Hepatocyte (in vitro differentiated cells): ENCODE measurements around the gene TMEM147. TPM values are rescaled to one million over a fixed set of nuclear protein-coding genes. Genes with fewer than 3 reads are reported as not detected.

ENCODE experiments used
- DNase-seq: peaks from one replicate; pipeline ENCODE4 v3.0.0-alpha.2; 2016; ENCODE audit warnings: low spot score
- H2AFZ ChIP-seq: fragments of 200-600 bp; sonication (generic); 2 replicates; pipeline ENCODE4 v1.6.0; 2016; ENCODE audit warnings: antibody characterized with exemption, mild to moderate bottlenecking
- H3K27ac ChIP-seq: fragments of 200-600 bp; sonication (generic); 2 replicates; pipeline ENCODE4 v1.5.1; 2016; ENCODE audit warnings: mild to moderate bottlenecking
- H3K27me3 ChIP-seq: fragments of 200-600 bp; sonication (generic); 2 replicates; pipeline ENCODE4 v1.6.1; 2016
- H3K36me3 ChIP-seq: fragments of 200-600 bp; sonication (generic); replicated peaks from 2 replicates; pipeline ENCODE4 v1.5.1; 2016; ENCODE audit warnings: low read depth; ENCODE audit not compliant: insufficient read depth
- H3K4me1 ChIP-seq: fragments of 200-600 bp; sonication (generic); 2 replicates; pipeline ENCODE4 v1.5.1; 2016; ENCODE audit warnings: mild to moderate bottlenecking, moderate library complexity; ENCODE audit not compliant: insufficient read depth
- H3K4me2 ChIP-seq: fragments of 200-600 bp; sonication (generic); 2 replicates; pipeline ENCODE4 v1.6.0; 2016
- H3K4me3 ChIP-seq: fragments of 200-600 bp; sonication (generic); 2 replicates; pipeline ENCODE4 v1.5.1; 2016; ENCODE audit warnings: mild to moderate bottlenecking
- H3K79me2 ChIP-seq: fragments of 200-600 bp; sonication (generic); 2 replicates; pipeline ENCODE4 v1.6.0; 2017; ENCODE audit warnings: mild to moderate bottlenecking
- H3K9me2 ChIP-seq: fragments of 200-600 bp; sonication (generic); replicated peaks from 2 replicates; pipeline ENCODE4 v1.6.0; 2017; ENCODE audit warnings: mild to moderate bottlenecking; ENCODE audit not compliant: insufficient read depth
- H3K9me3 ChIP-seq: fragments of 200-600 bp; sonication (generic); 2 replicates; pipeline ENCODE4 v1.5.1; 2016; ENCODE audit warnings: low read depth, mild to moderate bottlenecking
- H4K20me1 ChIP-seq: fragments of 200-600 bp; sonication (generic); 2 replicates; pipeline ENCODE4 v1.6.0; 2016; ENCODE audit warnings: mild to moderate bottlenecking; ENCODE audit not compliant: insufficient read depth, poor library complexity, severe bottlenecking
- EZH2 ChIP-seq: fragments of 200-600 bp; sonication (generic); IDR thresholded peaks from 2 replicates; pipeline ENCODE4 v1.6.1; 2016; ENCODE audit warnings: antibody characterized with exemption, mild to moderate bottlenecking, borderline replicate concordance
- EZH2phosphoT487 ChIP-seq: fragments of 200-600 bp; sonication (generic); IDR thresholded peaks from one replicate; pipeline ENCODE4 v1.6.1; 2018; ENCODE audit warnings: antibody characterized with exemption, mild to moderate bottlenecking, low read depth, moderate library complexity; ENCODE audit not compliant: unreplicated experiment, severe bottlenecking
- WGBS: methylation state at CpG from one replicate; pipeline ENCODE4 v1.1.6; 2016; ENCODE audit warnings: low lambda C conversion rate; ENCODE audit errors: missing lambda C conversion rate; 5-methylcytosine and 5-hydroxymethylcytosine counted together
- polyA plus RNA-seq: library from polyadenylated mRNA; unstranded; fragments of >200 nt; fragmentation: Nextera tagmentation; extraction: Ambion mirVana; gene quantifications from 2 replicates; pipeline ENCODE4 v1.2.1, GENCODE V29; 2016
- total RNA-seq: library from RNA; depleted of rRNA; stranded (reverse); fragments of >200 nt; gene quantifications from 2 replicates; pipeline ENCODE4 v1.2.3, GENCODE V29; 2014
- TF ChIP-seq, protein P1 (sequence below): fragments of 200-600 bp; sonication (generic); IDR thresholded peaks from 2 replicates; pipeline ENCODE4 v1.5.1; 2016; ENCODE audit warnings: antibody characterized with exemption, mild to moderate bottlenecking; ENCODE audit not compliant: poor library complexity

TMEM147 gene
- total and polyA plus RNA-seq, 2 experiments from 2014 or later, result 115 to 287 TPM

DNA sequence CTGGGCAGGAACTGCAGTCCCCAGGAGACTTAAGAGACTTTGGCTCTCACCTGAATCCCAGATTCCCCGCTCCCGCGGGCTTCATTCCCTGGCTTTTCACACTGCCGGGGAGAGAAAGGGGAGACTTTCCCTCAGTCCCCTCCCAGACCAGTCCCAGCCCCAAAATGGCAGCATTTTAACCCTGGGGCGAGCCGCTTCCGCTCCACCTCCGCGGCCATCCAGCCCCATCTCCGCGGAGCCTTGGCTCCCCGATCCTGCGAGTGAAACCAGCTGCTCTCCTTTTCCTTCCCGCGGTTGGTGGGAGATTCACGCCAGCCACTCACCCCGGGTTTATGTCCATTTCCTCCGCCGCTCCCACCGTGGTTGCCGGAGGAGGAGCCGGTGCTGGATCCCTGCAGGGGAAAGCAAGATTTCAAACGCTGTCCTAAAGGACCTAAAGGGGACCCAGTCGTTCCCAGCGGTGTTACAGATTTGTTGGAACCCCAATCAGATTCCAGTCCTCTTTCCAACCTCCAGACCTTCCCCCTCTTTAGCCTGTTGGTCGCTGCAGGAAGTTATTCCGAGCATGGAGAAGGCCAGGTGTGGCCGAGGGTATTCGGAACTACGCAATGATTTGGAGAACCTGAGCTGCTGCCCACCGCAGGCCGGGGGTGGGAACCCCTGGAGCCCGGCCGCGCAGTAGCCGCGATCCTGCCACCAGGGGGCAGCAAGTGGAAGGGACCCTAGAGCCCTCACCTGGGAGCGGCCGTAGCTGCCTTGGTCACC, 35.4 kb upstream of the TMEM147 start:
- Histone ChIP-seq H3K27me3 (no peaks in the 10 kb centered on the region), H3K36me3 (no peaks in the 10 kb centered on the region), H3K4me2 (peak overlapping the region; percentile 80), H3K9me2 (no peaks in the 10 kb centered on the region), H3K4me3 (peak overlapping the region; percentile 36), H3K79me2 (peaks cover 6% of the 10 kb centered on the region), H2AFZ (peak overlapping the region; percentile 85), H3K9me3 (no peaks in the 10 kb centered on the region), H3K4me1 (peaks cover 3% of the 10 kb centered on the region), H4K20me1 (no peaks in the 10 kb centered on the region), H3K27ac (peak overlapping the region; percentile 89)
- no peak for TF ChIP-seq EZH2phosphoT487
- no peak for TF ChIP-seq EZH2
- TF ChIP-seq, protein P1, sequence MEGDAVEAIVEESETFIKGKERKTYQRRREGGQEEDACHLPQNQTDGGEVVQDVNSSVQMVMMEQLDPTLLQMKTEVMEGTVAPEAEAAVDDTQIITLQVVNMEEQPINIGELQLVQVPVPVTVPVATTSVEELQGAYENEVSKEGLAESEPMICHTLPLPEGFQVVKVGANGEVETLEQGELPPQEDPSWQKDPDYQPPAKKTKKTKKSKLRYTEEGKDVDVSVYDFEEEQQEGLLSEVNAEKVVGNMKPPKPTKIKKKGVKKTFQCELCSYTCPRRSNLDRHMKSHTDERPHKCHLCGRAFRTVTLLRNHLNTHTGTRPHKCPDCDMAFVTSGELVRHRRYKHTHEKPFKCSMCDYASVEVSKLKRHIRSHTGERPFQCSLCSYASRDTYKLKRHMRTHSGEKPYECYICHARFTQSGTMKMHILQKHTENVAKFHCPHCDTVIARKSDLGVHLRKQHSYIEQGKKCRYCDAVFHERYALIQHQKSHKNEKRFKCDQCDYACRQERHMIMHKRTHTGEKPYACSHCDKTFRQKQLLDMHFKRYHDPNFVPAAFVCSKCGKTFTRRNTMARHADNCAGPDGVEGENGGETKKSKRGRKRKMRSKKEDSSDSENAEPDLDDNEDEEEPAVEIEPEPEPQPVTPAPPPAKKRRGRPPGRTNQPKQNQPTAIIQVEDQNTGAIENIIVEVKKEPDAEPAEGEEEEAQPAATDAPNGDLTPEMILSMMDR, result peak; percentile 99
- peak; percentile 93 for DNase-seq
- WGBS, result 2% methylated on average over 38 of the region's 39 CpGs

DNA sequence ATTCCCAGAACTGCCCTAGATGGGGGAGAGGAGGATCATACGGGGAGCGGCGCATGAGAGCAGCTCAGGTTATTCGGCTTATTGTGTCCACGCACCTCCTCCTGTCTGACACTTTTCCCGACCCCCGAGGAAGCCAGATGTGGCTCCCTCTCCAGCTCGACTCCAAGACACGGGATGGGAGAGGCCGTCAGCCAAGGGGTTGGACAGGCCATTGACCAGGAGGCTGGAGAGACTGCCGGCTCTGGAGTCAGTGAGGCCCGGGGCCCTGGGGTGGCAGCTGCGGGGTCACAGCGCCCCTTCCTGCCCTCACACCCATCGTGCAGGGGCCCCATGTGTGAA, 34.8 kb upstream of the TMEM147 start:
- WGBS, result 31% methylated on average over 15 of the region's 15 CpGs
- Histone ChIP-seq H3K27ac (no peak overlapping the region), H3K4me2 (peak overlapping the region; percentile 80), H3K9me2 (no peaks in the 10 kb centered on the region), H3K9me3 (no peaks in the 10 kb centered on the region), H2AFZ (no peak overlapping the region), H3K4me1 (peaks cover 3% of the 10 kb centered on the region), H3K36me3 (no peaks in the 10 kb centered on the region), H3K27me3 (no peaks in the 10 kb centered on the region), H3K4me3 (no peak overlapping the region), H4K20me1 (no peaks in the 10 kb centered on the region), H3K79me2 (peaks cover 6% of the 10 kb centered on the region)
- TF ChIP-seq EZH2phosphoT487 (no peak), EZH2 (no peak)
- TF ChIP-seq, protein P1, result no peak
- no peak for DNase-seq

DNA sequence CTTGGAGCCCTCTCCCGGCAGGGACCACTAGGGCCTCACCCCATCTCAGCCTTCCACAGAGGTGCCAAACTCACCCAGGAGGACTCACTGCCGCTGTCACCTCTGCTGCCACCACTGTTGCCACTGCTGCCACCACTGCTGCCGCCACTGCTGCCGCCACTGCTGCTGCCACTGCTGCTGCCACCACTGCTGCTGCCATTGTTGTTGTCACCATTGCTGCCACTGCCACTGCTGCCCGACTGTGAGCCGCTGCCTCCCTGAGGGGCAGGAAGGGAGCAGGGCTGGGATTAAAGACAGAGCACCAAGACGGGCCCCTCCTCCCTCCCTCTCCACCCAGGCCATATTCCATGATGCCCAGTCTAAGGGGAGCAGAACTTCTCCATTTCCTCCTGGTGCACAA, 34.1 kb upstream of the TMEM147 start:
- no peaks in the 10 kb centered on the region for H3K27me3 ChIP-seq
- no peak for DNase-seq
- H3K9me2 ChIP-seq, result no peaks in the 10 kb centered on the region
- peaks cover 6% of the 10 kb centered on the region for H3K79me2 ChIP-seq
- no peaks in the 10 kb centered on the region for H4K20me1 ChIP-seq
- H2AFZ ChIP-seq, result no peak overlapping the region
- H3K4me3 ChIP-seq, result no peak overlapping the region
- 82% methylated on average over 7 of the region's 7 CpGs for WGBS
- H3K9me3 ChIP-seq, result no peaks in the 10 kb centered on the region
- no peak overlapping the region for H3K27ac ChIP-seq
- peaks cover 3% of the 10 kb centered on the region for H3K4me1 ChIP-seq
- TF ChIP-seq EZH2 (no peak), EZH2phosphoT487 (no peak)
- TF ChIP-seq, protein P1, result no peak
- H3K4me2 ChIP-seq, result no peak overlapping the region
- no peaks in the 10 kb centered on the region for H3K36me3 ChIP-seq
